ENCODE measurements around the gene PPP4R2.
A peak's percentile ranks its signal among the peaks of the same experiment; 100 is the strongest.

PPP4R2 gene

GRCh38 chr3:73071952-73072351 is 75.3 kb downstream of the PPP4R2 start:
- no peak for DNase-seq

- no peak for DNase-seq
These were observed 76.0 kb downstream of the PPP4R2 start for GRCh38 chr3:73072634-73073033.

- no peak for DNase-seq
These were observed 76.6 kb downstream of the PPP4R2 start for GRCh38 chr3:73073091-73073707.

DNA sequence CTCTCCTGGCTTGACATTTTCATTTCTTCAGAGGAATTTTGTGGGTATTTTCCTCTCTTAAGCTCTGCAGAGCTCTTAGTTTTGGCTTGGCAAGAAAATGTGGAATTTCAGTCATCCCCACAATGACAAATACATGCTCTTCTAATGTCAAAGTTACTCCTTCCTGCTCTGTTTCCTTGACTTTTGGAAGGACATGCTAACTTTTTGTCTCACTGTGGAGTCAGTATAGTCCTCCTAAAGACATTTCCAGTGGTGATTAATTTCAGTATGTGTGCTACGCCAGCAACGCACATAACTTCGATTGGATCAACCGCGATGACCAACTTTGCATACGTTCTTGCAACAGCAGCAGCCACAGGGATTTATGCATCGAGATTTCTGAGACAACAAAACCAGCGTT is 78.2 kb downstream of the PPP4R2 start:
- DNase-seq: no peak

DNA sequence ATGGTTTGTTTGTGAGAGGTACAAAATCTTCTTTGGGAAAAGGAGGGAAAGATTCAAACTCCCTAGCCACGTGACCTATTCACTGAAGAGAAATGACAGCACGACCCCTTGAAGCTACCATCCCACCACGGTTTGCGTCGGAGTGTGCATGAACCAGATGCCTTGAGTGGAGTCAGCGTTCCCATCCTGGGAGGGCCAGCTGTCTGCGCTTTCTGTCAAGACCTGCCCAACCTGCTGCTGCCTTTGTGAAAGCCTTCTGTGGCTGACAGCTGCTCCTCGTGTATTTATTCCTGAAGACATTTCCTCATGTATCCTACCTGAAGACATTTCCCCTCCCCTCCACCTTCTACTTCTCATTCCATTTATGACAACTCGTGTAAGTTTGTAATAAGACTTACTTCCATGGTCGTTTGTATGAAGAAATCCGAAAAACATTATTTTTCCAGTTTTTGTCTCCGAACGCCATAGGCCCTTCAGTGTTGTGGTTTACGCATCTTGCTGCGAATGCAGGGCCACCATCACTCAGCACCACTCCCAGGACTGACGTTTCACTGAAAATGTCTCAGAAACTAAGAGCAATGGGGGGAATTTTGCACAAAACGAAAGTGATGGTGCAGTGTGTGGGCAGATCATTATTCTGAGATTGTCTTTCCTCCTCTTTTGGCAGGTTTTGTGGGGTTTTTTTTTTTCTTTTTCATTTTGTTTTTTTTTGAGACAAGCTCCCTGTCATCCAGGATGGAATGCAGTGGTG is 83.8 kb downstream of the PPP4R2 start:
- DNase-seq: no peak

DNA sequence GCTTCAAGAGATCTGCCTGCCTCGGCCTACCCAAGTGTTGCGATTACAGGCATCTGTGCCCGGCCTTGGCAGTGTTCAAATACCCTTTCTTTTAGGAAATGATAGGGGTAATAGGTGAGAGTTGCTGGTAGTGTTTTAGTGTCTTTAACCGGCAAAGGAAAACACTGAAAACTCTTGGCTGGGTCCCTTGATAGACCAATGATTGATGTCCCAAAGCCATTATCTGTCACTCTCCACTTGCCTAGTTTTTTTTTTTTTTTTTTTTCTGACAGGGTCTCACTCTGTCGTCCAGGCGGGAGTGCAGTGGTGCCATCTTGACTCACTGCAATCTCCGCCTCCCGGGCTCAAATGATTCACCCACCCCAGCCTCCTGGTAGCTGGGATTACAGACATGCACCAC is 84.5 kb downstream of the PPP4R2 start:
- no peak for DNase-seq

DNA sequence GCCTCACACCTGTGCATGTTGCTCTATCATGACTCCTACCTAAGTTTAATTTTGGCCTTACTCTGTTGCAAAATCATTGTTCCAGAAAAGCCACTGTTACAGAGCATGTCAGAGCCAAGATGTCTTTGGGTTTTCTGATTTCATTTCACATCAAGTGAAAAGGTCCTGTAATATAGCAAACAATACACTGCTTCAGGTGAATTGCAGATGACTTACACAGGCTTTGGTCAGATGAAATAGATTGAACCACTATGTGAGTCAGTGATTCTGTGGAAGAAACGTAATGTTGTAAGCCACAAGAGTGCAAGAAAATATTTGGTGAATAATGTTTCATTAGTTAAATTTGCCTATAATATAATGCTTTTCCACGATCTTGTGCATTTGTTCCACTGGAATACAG is 87.6 kb downstream of the PPP4R2 start:
- no peak for DNase-seq

DNA sequence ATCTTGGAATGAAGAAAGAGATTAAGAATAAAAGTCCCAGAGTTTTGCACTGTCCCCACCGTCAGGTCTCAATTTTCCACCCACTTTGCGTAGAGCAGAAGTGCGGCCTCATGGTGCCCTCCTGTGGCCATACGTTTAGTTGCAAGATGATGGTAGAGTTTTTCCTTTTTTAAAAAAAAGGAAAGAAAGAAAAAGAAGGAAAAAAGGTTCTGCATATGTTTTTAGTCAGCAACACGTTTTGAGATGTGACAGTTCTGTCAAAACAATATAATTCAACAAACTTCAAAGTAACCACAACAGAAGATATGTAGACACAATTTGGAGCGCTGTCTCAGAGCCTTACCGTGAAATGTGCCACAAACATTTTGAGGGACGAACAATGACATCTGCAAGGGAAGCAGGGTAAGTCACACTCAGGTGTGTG is 89.5 kb downstream of the PPP4R2 start:
- peak; percentile 56 for DNase-seq

- no peak for DNase-seq
These were observed 97.5 kb downstream of the PPP4R2 start for GRCh38 chr3:73094129-73094528.

DNA sequence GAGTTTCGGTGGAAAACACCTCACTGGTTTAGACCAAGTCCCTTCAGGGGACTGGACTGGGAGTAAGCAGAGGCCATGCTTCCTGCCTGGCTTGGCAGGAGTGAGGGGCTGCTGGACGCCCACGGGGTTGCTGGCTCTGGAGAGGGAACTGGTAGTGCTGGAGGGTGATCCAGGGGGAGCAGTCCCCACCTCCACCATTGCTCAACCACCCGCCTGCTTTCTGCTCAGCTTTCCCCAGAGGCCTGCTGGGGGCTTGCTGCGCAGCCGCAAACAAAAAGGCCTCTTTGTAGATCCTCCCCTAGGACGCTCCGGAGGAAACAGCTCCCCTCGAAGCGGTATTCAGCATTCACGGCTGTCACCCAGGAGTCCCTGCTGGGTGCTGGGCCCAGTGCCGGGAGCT is 98.3 kb downstream of the PPP4R2 start:
- no peak for DNase-seq

GRCh38 chr3:73096169-73096568 is 99.6 kb downstream of the PPP4R2 start:
- no peak for DNase-seq

DNA sequence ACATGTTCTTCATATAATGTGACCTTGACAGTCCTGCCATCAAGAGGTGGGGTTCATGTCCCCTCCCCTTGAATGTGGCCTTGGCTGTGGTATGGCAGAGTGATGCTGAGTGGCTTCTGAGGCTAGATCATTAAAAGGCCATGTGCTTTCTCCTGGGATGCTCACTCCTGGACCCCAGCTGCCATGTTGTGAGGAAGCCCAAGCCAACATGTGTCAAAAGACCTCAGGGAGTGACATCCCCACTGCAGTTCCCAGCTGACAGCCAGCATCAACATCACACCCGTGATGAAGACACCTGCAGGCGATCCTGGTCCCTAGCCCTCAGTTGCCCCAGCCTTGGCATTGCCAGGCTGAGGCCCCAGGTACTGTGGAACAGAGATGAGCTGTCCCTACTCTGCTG is 101.4 kb downstream of the PPP4R2 start:
- no peak for DNase-seq

DNA sequence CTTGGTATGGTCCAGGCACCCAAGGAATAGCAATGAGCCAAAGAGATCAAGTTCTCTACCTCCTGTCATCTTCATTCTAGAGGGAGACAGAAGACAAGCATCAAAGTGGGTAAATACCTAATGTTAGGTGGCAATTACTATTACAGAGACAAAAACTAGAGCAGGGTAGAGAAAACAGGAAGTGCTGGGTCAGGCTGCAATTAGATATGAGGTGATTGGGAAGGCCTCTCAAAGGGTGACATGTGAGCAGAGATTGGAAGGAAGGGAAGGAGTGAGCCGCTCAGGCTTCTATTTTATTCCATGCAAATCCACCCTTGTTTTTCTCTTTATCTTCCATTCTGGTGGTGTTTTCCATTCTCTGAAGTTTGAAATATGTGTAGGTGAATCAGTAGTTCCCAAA is 102.3 kb downstream of the PPP4R2 start:
- DNase-seq: no peak

GRCh38 chr3:73100741-73101559 is 104.3 kb downstream of the PPP4R2 start:
- DNase-seq: peak; percentile 53

GRCh38 chr3:73101881-73102280 is 105.3 kb downstream of the PPP4R2 start:
- DNase-seq: no peak

GRCh38 chr3:73107215-73107614 is 110.6 kb downstream of the PPP4R2 start:
- no peak for DNase-seq

- no peak for DNase-seq
These were observed 111.1 kb downstream of the PPP4R2 start for GRCh38 chr3:73107676-73108187.

DNA sequence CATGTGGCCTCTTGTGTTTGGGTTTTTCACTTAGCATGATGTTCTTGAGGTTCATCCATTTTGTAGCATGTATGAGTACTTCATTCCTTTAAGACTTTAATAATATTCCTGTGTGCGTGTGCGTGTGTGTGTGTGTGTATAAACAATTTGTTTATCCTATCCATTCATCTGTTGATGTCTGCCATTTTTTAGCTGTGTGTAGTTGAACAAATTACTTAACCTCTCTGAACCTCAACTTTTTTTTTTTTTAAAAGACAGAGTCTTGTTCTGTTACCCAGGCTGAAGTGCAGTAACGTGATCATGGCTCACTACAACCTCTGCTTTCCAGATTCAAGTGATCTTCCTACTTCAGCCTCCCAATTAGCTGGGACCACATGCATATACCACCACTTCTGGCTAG is 112.1 kb downstream of the PPP4R2 start:
- DNase-seq: no peak

DNA sequence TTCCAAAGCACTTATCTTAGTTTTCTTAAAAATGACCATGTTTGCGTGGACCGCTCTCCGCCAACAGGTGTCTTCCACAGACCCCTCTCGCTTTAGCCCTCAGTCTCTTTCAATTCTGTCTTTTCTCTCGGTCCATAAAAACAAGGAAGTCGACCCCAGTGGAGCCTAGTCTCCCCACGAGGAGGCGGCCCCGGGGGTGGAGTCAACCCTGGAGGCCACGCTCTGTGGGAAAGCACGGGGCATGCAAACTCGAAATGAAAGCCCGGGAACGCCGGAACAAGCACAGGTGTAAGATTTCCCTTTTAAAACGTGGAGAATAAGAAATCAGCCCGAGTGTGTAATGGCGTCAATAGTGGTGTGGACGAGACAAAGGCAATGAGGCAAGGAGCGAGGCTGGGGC is 113.9 kb downstream of the PPP4R2 start:
- no peak for DNase-seq

DNA sequence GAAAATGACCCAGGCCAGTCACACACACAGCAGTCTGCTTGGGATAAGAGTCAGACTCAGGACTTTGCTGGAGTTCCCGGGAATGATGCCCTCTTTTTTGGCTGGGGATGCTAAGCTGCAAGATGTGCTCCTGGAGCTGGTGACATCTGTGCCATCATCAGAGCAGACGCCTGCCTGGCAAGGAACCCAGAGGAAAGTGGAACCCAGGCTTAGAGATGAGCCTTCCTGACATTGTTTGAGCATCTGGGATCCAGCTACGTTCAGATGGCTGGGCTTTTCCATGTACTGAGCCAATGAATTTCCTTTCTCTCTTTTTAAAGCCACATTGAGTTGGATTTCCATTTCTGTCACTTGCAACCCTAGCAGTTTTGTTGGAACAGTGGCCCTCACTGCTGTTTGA is 118.1 kb downstream of the PPP4R2 start:
- no peak for DNase-seq

DNA sequence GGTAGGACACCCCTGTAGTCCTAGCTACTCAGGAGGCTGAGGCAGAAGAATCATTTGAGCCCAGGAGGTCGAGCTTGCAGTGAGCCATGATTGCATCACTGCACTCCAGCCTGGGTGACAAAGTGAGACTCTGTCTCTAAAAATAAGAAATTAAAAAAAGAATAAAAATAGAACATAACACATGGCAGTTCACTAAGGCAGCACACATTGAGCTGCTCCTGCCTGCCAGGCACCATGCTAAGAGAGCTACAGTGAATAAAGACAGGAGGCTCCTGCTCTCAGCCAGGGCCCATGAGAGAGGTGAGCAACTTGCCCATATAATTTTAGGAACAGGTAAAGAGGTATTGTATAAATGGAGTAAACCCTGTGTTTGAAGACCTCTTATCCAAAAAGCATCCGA is 119.2 kb downstream of the PPP4R2 start:
- DNase-seq: no peak

All from T1000 (cell line).